SK-N-SH treated with all-trans-retinoic acid at 6 μM for 48 hours (cell line): ENCODE results near the gene BUB1B.

Source experiments
- CSDC2 ChIP-seq: fragments of 250-450 bp; sonication (Bioruptor Pico); IDR thresholded peaks from 2 replicates; pipeline ENCODE4 v1.5.0; 2020; ENCODE audit warnings: mild to moderate bottlenecking, moderate library complexity
- ESRRG ChIP-seq: fragments of 250-450 bp; sonication (Bioruptor Pico); IDR thresholded peaks from 2 replicates; pipeline ENCODE4 v1.6.1; 2021; ENCODE audit warnings: mild to moderate bottlenecking
- ISL1 ChIP-seq: fragments of 250-450 bp; sonication (Bioruptor Pico); IDR thresholded peaks from 2 replicates; pipeline ENCODE4 v2.1.2; 2022; ENCODE audit warnings: mild to moderate bottlenecking, moderate library complexity
- PATZ1 ChIP-seq: fragments of 250-450 bp; sonication (Bioruptor Pico); IDR thresholded peaks from 2 replicates; pipeline ENCODE4 v1.8.0; 2020; ENCODE audit warnings: mild to moderate bottlenecking, moderate library complexity, borderline replicate concordance
- ZC3H10 ChIP-seq: fragments of 250-450 bp; sonication (Bioruptor Pico); IDR thresholded peaks from 2 replicates; pipeline ENCODE4 v1.5.1; 2021; ENCODE audit warnings: mild to moderate bottlenecking, moderate library complexity
- ZFP3 ChIP-seq: fragments of 250-450 bp; sonication (Bioruptor Pico); IDR thresholded peaks from 2 replicates; pipeline ENCODE4 v1.5.0; 2020; ENCODE audit warnings: mild to moderate bottlenecking, moderate library complexity
- ZFP30 ChIP-seq: fragments of 450-650 bp; formaldehyde crosslinking; IDR thresholded peaks from 2 replicates; pipeline ENCODE4 v1.5.0; 2022; ENCODE audit warnings: mild to moderate bottlenecking, moderate library complexity
- TF ChIP-seq, protein P1 (sequence below): fragments of 250-450 bp; sonication (Bioruptor Pico); IDR thresholded peaks from 2 replicates; pipeline ENCODE4 v1.5.1; 2020; ENCODE audit warnings: low read depth, mild to moderate bottlenecking, moderate library complexity

DNA sequence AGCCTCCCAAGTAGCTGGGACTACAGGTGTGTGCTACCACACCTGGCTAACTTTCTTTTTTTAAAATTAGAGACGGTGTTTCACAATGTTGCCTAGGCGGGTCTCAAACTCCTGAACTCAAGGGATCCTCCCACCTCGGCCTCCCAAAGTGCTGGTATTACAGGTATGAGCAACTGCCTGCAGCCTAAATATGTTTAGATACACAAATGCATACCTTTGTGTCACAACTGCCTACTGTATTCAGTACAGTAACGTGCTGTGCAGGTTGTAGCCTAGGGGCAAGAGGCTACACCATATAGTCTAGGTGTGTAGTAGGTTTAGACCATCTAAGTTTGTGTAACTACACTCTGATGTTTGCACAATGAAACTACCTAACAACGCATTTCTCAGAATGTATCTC lies 68.4 kb downstream of the BUB1B start:
- TF ChIP-seq, protein P1, sequence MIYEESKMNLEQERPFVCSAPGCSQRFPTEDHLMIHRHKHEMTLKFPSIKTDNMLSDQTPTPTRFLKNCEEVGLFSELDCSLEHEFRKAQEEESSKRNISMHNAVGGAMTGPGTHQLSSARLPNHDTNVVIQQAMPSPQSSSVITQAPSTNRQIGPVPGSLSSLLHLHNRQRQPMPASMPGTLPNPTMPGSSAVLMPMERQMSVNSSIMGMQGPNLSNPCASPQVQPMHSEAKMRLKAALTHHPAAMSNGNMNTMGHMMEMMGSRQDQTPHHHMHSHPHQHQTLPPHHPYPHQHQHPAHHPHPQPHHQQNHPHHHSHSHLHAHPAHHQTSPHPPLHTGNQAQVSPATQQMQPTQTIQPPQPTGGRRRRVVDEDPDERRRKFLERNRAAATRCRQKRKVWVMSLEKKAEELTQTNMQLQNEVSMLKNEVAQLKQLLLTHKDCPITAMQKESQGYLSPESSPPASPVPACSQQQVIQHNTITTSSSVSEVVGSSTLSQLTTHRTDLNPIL (CRISPR knock-in tag) = no peak
- TF ChIP-seq ZFP3 (CRISPR knock-in tag) (no peak), CSDC2 (CRISPR knock-in tag) (no peak), ZFP30 (CRISPR knock-in tag) (no peak), PATZ1 (CRISPR knock-in tag) (no peak), ZC3H10 (no peak), ISL1 (CRISPR knock-in tag) (no peak), ESRRG (CRISPR knock-in tag) (no peak)
